GM19463 (cell line): ENCODE results near the gene LSM5.

Experiments used
- ATAC-seq: cut with Tn5 transposase; IDR thresholded peaks from one replicate; pipeline ENCODE4 v1.9.1; 2021; ENCODE audit warnings: mild to moderate bottlenecking, moderate library complexity; ENCODE audit not compliant: unreplicated experiment

The LSM5 gene

GRCh38 chr7:32490127-32490796 is at the start of gene LSM5:
LSM5 (minus strand) TSS chr7:32490380; CDS start chr7:32490365, 15 bp downstream.
- ATAC-seq, result peak; percentile 88

- ATAC-seq, result no peak
Measured at GRCh38 chr7:32539366-32539765, 49.2 kb upstream of the LSM5 start.

GRCh38 chr7:32537760-32538159 is 47.6 kb upstream of the LSM5 start:
- no peak for ATAC-seq

- ATAC-seq, result no peak
Measured at GRCh38 chr7:32536585-32536984, 46.4 kb upstream of the LSM5 start.

GRCh38 chr7:32536016-32536415 is 45.8 kb upstream of the LSM5 start:
- no peak for ATAC-seq

GRCh38 chr7:32535162-32535702 is 45.1 kb upstream of the LSM5 start:
- no peak for ATAC-seq

GRCh38 chr7:32533276-32534029 is 43.3 kb upstream of the LSM5 start:
- no peak for ATAC-seq

GRCh38 chr7:32532716-32533115 is 42.5 kb upstream of the LSM5 start:
- ATAC-seq, result no peak

- no peak for ATAC-seq
Measured at GRCh38 chr7:32532086-32532485, 41.9 kb upstream of the LSM5 start.

GRCh38 chr7:32531402-32531801 is 41.2 kb upstream of the LSM5 start:
- no peak for ATAC-seq

GRCh38 chr7:32525839-32526238 is 35.7 kb upstream of the LSM5 start:
- no peak for ATAC-seq

GRCh38 chr7:32524631-32525030 is 34.5 kb upstream of the LSM5 start:
- ATAC-seq, result no peak

- no peak for ATAC-seq
Measured at GRCh38 chr7:32522746-32523530, 32.8 kb upstream of the LSM5 start.

- ATAC-seq, result no peak
Measured at GRCh38 chr7:32519763-32520162, 29.6 kb upstream of the LSM5 start.

- ATAC-seq, result no peak
Measured at GRCh38 chr7:32518534-32519140, 28.5 kb upstream of the LSM5 start.

GRCh38 chr7:32516551-32517100 is 26.4 kb upstream of the LSM5 start:
- ATAC-seq, result no peak

GRCh38 chr7:32515890-32516550 is 25.8 kb upstream of the LSM5 start:
- ATAC-seq, result peak; percentile 74

GRCh38 chr7:32513210-32513609 is 23.0 kb upstream of the LSM5 start:
- no peak for ATAC-seq

- no peak for ATAC-seq
Measured at GRCh38 chr7:32511791-32512190, 21.6 kb upstream of the LSM5 start.

- no peak for ATAC-seq
Measured at GRCh38 chr7:32507414-32507813, 17.2 kb upstream of the LSM5 start.
